HG02852 (cell line): ENCODE measurements around the gene RIOX2.
"Not testable (repeated sequence)": the region's sequence is repeated elsewhere in the genome, so short reads cannot be mapped to it uniquely, and the experiment has no call there.

ENCODE experiments used
- ATAC-seq: cut with Tn5 transposase; IDR thresholded peaks from one replicate; pipeline ENCODE4 v1.9.1; 2021; ENCODE audit warnings: mild to moderate bottlenecking, moderate library complexity; ENCODE audit not compliant: unreplicated experiment

RIOX2 gene

DNA sequence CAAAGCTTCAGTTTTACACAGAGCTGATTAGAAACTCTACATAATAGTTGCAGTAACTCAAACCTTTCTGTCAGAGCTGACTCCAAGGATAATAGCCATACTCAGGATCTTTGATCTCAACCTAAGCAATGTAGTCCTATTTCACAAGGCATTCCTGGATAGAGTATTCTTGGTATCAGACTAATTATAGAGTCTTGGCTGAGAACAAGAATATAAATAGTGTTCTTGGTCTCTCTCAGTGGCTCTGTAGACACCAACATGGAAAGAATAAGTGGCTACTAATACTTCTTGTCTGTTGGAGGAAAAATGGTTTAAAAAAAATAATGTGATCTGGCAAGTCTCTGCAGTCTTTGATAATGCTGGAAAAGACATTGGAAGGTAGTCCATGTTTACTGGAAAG, 55.7 kb downstream of the RIOX2 start:
- no peak for ATAC-seq

DNA sequence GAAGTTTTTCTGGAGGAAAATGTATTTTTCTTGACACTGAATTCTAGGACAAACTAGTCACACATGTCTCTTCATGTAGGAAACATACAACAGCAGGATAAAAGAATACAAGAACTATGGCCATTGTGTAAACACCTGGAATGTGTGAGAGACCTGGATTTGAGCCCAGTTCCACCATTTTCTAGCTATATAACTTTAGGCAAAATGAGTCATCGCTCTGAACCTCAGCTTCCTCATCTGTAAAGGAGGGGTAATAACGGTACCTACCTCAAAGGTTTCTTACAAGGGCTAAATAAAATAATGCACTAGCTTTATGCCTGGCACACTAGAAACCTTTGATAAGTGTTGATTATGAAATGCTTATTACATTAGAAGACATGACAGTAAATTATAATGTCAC, 57.8 kb downstream of the RIOX2 start:
- peak; percentile 64 for ATAC-seq

DNA sequence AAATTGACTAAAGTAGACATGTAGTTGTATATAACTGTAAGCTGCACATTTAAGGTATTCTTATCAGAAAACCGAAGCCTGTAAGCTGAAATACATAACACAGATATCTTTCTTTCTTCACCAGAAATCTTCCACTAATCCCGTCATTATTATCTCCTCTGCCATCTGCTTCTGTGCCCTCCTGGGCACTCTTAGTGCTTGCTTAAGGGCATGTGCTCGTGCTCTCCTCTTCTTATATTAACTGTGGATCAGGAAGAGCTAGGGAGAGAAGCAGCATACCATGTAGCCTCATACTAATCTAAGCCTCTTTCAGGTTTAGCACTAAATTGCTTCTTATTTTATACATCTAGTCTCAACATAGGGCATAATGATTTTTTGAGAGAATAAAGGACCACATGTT, 60.8 kb downstream of the RIOX2 start:
- ATAC-seq = no peak

DNA sequence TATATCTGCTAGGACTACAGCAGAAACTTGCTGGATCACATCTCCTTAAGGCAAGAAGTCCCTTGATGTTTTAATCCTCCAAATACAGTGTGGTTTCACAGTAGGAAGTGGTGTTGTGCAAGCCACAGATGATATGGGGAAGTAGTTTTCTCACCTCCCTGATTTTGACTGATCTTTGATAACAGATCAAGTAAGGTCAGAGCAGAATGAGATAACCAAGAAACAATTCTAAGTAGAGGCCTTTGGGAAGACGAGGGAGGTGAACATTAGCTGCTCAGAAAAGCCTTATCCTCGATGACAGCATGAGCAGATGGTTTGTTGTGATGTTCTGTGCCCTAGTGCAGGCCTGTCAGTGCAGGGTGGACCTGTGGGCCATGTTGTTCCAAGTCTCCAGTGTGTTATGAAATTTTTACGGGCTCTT, 61.3 kb downstream of the RIOX2 start:
- ATAC-seq = peak; percentile 44

DNA sequence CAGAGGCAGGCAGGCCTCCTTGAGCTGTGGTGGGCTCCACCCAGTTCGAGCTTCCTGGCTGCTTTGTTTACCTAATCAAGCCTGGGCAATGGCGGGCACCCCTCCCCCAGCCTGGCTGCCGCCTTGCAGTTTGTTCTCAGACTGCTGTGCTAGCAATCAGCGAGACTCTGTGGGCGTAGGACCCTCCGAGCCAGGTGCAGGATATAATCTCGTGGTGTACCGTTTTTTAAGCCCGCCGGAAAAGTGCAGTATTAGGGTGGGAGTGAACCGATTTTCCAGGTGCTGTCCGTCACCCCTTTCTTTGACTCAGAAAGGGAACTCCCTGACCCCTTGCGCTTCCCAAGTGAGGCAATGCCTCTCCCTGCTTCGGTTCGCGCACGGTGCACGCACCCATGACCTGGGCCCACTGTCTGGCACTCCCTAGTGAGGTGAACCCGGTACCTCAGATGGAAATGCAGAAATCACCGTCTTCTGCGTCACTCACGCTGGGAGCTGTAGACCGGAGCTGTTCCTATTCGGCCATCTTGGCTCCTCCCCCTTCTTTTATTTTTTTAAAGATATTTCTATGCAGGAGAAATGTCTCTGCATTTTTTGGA, 61.9 kb downstream of the RIOX2 start:
- ATAC-seq = peak; percentile 23

DNA sequence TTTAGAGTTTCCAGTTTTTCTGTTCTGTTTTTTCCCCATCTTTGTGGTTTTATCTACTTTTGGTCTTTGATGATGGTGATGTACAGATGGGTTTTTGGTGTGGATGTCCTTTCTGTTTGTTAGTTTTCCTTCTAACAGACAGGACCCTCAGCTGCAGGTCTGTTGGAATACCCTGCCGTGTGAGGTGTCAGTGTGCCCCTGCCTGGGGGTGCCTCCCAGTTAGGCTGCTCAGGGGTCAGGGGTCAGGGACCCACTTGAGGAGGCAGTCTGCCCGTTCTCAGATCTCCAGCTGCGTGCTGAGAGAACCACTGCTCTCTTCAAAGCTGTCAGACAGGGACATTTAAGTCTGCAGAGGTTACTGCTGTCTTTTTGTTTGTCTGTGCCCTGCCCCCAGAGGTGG, 62.4 kb downstream of the RIOX2 start:
- not testable (repeated sequence) for ATAC-seq

DNA sequence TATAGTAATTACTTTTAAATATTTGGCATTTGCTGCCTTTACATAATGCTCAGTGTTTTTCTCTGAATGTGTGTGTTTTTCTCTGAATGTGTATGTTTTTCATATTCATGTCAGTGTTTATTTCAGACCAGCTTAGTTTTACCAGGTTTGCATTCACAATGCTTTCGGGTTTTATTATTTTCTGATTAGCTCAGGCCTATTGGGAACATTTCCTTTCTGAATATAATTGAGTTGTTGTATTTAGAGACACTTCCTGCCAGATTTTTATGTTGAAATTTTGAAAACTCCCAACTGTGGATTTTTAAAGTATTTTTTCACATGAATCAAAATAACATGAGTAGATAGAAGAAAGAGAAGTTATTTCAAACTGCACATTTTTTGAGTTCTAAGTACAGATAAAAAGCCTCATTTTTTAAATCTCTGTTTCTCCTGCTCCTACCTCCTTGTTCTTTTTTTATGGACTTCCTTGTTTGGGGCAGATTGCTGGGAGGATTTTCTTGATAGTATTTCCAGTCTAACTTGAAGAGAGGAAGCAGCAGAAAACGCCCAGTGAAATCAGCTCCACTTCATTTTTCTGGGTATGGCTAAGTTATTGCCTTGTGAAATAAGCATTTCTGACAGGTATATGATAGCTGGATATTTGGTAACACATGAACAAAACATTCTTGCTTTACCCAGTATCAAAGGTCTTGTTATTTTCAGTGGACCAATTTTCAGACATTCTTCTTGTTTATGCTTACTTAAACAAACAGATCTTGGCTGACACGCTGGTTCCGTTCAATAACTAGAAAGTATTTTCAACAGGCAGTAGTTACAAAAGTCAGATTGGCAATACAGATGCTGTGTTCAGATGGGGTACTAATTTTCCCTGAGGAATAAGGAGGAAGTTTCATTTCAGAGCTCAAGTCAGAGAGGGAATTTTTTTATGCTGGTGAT, 70.7 kb downstream of the RIOX2 start:
- ATAC-seq = no peak

DNA sequence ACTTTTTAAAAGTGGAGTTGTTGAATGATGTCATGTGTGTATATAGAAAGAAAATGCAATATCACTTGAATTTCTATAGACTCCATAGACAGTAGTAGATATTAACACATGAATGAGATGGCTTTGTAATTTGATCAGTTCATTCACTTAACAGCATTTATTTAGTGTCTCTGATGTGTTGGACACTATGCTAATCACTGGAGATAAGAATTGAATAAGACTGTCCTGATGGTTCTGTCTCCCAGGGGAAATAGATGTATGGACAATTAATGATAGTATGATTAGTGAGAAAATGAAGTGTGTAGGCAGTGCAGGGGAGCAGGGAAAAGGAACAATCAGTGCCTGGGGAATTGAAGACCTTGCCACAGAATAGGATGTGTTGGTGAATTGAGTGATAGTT, 72.9 kb downstream of the RIOX2 start:
- no peak for ATAC-seq

DNA sequence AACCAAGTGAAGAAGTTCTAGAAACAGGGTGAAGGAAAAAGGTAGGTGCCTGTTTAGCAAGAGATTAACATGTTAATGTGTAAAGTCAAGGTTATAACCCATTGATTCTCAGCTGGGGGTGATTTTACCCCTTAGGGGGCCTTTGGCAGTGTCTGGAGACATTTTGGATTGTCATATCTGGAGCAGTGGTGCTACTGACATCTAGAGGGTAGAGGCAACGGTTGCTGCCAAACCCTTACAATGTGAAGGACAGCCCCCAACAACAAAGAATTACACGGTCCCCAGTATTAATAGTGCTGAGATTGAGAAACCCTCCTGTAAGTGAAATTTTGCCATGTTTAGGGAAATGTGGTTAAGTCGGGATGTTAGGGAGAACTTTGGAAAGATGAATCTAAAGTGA, 75.7 kb downstream of the RIOX2 start:
- no peak for ATAC-seq

DNA sequence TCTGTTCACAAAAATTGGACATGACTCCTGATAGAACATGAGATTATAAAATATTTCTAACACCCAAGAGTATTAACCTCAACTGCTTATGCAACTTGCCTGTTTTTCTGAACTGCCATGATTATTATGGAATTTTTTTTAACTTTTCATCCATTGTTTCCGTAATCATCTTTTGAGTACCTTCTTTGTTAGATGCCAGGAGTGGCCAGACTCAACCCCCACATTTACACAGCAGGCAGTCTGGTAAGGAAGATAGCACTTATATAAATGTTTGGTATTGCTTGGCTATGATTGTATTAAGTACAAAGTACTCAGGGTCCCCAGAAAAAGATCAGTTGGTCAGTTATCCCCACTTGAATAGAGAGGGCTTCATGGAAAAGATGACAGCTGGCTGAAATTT, 76.1 kb downstream of the RIOX2 start:
- ATAC-seq = no peak

DNA sequence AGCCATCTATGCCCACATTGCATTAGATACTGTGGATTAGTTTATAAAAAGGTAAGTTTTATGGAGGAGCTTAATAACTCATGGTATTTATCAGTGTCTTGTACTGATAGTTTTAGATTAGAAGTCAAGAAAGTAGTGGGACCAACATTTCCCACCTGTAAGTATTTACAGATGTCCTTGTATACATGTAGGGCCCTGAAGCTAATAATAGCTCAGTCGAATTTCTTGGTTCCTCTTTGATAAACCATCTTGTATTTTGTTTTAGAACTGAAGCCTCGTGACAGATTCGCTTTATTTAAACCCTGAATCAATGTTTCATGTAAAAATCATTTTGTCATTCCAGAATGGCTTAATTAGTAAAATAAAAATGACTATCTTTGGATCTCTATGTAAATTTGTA, 77.0 kb downstream of the RIOX2 start:
- peak; percentile 89 for ATAC-seq

DNA sequence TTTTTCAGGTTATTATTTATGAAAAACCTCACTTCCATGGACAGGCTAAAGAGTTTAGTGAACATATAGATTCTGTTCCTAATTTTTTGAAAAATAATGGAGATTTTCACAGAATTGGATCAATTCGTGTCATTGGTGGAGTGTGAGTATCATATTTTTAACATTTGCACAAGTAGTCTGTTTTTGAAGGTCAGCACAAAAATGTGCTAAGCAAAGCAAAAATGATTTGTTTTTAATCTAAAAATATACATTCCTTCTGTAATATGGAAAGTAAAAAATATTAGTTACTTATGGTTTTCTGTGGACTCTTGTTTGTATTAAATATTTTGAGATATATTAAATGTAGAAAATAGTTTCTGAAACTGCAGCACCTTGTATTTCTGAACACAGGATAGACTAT, 79.4 kb downstream of the RIOX2 start:
- no peak for ATAC-seq
